AG09309 (cell line): ENCODE results near the gene TPM1.

Experiments used
- DNase-seq: peaks from one replicate; pipeline ENCODE4 v3.0.0-alpha.2; 2010; ENCODE audit warnings: low read depth
- H3K4me3 ChIP-seq: 2 replicates; pipeline ENCODE4 v1.5.1; 2011; ENCODE audit warnings: mild to moderate bottlenecking, low read depth, low read length, moderate library complexity; ENCODE audit not compliant: control insufficient read depth
- TF ChIP-seq, protein P1 (sequence below): IDR thresholded peaks from 2 replicates; pipeline ENCODE4 v1.5.1; 2011; ENCODE audit warnings: mild to moderate bottlenecking, low read depth, low read length, inconsistent platforms; ENCODE audit not compliant: insufficient read depth, control insufficient read depth; ENCODE audit errors: missing control alignments

TPM1 gene

DNA sequence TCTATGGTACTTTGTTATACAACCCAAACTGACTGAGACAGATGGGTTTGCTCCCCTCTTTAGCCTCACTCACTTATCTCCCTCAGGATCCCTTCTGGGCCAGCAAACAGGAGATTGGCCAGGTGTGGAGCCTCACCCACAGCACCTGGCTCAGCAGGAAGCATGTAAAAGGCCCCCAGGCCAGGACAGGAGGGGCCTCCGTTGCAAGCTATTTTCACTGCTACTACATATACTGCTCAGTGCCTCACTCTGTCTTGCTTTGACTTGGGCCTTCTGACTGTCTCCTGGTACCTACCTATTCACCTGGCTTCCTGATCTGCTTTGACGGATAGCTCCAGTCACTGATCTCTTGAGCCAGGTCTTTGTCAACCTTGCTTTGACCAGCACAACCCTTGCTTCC, 20.4 kb upstream of the TPM1 start:
- no peak for DNase-seq
- TF ChIP-seq, protein P1, sequence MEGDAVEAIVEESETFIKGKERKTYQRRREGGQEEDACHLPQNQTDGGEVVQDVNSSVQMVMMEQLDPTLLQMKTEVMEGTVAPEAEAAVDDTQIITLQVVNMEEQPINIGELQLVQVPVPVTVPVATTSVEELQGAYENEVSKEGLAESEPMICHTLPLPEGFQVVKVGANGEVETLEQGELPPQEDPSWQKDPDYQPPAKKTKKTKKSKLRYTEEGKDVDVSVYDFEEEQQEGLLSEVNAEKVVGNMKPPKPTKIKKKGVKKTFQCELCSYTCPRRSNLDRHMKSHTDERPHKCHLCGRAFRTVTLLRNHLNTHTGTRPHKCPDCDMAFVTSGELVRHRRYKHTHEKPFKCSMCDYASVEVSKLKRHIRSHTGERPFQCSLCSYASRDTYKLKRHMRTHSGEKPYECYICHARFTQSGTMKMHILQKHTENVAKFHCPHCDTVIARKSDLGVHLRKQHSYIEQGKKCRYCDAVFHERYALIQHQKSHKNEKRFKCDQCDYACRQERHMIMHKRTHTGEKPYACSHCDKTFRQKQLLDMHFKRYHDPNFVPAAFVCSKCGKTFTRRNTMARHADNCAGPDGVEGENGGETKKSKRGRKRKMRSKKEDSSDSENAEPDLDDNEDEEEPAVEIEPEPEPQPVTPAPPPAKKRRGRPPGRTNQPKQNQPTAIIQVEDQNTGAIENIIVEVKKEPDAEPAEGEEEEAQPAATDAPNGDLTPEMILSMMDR, result no peak
- H3K4me3 ChIP-seq, result no peak overlapping the region

DNA sequence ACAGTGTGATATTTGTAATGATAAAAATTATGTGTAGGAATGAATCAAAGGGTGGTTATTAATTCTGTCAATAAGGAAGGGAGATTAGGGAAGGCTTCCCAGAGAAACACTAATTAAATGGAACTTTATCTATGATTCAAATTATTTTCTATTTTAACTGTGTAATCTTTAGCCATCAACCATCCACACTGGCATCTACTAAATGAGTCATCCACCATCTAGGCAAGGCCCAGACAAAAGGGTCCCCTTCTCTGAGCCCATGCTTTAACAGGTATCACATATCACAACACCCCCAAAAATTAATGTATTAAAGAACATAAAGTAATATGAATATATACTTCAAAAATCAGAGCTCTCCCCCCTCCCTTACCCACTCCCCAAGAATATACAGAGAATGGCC, 19.9 kb upstream of the TPM1 start:
- no peak for DNase-seq
- TF ChIP-seq, protein P1, result no peak
- H3K4me3 ChIP-seq, result no peak overlapping the region

GRCh38 chr15:63023351-63023945, 19.1 kb upstream of the TPM1 start:
- TF ChIP-seq, protein P1, result no peak
- peak; percentile 68 for DNase-seq
- H3K4me3 ChIP-seq, result no peak overlapping the region

- TF ChIP-seq, protein P1, result no peak
- DNase-seq, result no peak
- H3K4me3 ChIP-seq, result no peak overlapping the region
Observed at GRCh38 chr15:63025460-63025859, 17.1 kb upstream of the TPM1 start.

DNA sequence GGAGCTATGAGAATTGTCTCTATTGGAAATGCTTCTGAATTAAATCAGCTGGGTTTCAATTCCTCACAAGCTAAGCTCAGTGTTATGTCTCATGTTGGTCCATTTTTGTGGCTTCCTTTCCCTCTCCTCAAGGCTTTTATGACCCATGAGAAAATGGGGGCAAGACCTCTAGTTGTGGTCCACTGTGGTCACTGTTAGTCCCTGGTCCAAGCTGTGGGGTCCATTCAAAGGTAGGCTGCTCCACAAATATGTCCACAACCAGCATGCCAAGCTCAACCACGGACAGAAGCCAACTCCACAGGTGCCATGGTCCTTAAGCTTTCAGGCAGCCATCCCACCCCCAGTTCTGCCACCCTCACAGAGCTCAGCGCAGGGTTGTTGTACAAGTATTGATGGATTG, 14.9 kb upstream of the TPM1 start:
- H3K4me3 ChIP-seq, result no peak overlapping the region
- no peak for DNase-seq
- TF ChIP-seq, protein P1, result no peak

GRCh38 chr15:63028442-63029110, 14.0 kb upstream of the TPM1 start:
- TF ChIP-seq, protein P1, result no peak
- H3K4me3 ChIP-seq, result no peak overlapping the region
- DNase-seq, result no peak
